ENCODE data around the gene ADAM22.

ADAM22 gene

GRCh38 chr7:88169717-88170320, 235.8 kb downstream of the ADAM22 start:
- WGBS = no CpG with 5 or more reads among the region's 1 CpG
- no peaks in the 10 kb centered on the region for H3K9me3 ChIP-seq (ENCODE audit: insufficient read depth, low read depth, low read length)
- no peak overlapping the region for H3K9ac ChIP-seq (ENCODE audit: low read depth, low read length)
- H3K36me3 ChIP-seq (ENCODE audit: insufficient read depth, low read length) = no peaks in the 10 kb centered on the region
- no peak overlapping the region for H3K27ac ChIP-seq (ENCODE audit: low read depth, low read length)
- no peaks in the 10 kb centered on the region for H3K4me1 ChIP-seq (ENCODE audit: insufficient read depth, low read length)
- H3K4me3 ChIP-seq (ENCODE audit: low read length) = no peak overlapping the region
- H3K27me3 ChIP-seq (ENCODE audit: insufficient read depth, low read length) = no peaks in the 10 kb centered on the region

- no peaks in the 10 kb centered on the region for H3K9me3 ChIP-seq (ENCODE audit: insufficient read depth, low read depth, low read length)
- no peaks in the 10 kb centered on the region for H3K4me1 ChIP-seq (ENCODE audit: insufficient read depth, low read length)
- 95% methylated on average over 4 of the region's 4 CpGs for WGBS
- H3K4me3 ChIP-seq (ENCODE audit: low read length) = no peak overlapping the region
- no peaks in the 10 kb centered on the region for H3K27me3 ChIP-seq (ENCODE audit: insufficient read depth, low read length)
- no peak overlapping the region for H3K9ac ChIP-seq (ENCODE audit: low read depth, low read length)
- no peaks in the 10 kb centered on the region for H3K36me3 ChIP-seq (ENCODE audit: insufficient read depth, low read length)
- H3K27ac ChIP-seq (ENCODE audit: low read depth, low read length) = no peak overlapping the region
Observed at GRCh38 chr7:88172842-88173241, 238.8 kb downstream of the ADAM22 start.

- Histone ChIP-seq H3K4me1 (ENCODE audit: insufficient read depth, low read length) (no peaks in the 10 kb centered on the region), H3K4me3 (ENCODE audit: low read length) (no peak overlapping the region), H3K27ac (ENCODE audit: low read depth, low read length) (no peak overlapping the region), H3K9me3 (ENCODE audit: insufficient read depth, low read depth, low read length) (no peaks in the 10 kb centered on the region), H3K9ac (ENCODE audit: low read depth, low read length) (no peak overlapping the region), H3K27me3 (ENCODE audit: insufficient read depth, low read length) (no peaks in the 10 kb centered on the region), H3K36me3 (ENCODE audit: insufficient read depth, low read length) (no peaks in the 10 kb centered on the region)
- WGBS = 95% methylated on average over 5 of the region's 5 CpGs
Observed at GRCh38 chr7:88176190-88176589, 242.1 kb downstream of the ADAM22 start.

DNA sequence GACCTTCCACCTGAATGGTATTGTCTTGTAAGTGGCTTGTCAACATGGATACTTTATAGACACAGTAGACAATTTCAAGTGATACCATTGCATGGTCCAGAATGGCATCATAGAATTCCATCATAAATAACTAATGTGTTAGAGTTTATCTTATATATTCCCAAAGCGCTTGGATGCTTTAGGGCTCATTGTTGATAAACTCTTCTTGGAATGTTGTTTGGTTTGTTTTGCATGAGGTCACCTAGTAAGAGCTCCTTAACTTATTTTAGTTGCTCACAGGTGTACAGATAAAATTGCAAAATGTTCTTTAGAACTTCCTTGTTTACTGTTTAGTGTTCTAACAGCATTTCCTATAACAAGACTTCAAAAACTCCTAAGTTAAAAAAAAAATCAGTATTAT, 249.0 kb downstream of the ADAM22 start:
- Histone ChIP-seq H3K9ac (ENCODE audit: low read depth, low read length) (no peak overlapping the region), H3K9me3 (ENCODE audit: insufficient read depth, low read depth, low read length) (no peaks in the 10 kb centered on the region), H3K36me3 (ENCODE audit: insufficient read depth, low read length) (no peaks in the 10 kb centered on the region), H3K27ac (ENCODE audit: low read depth, low read length) (no peak overlapping the region), H3K27me3 (ENCODE audit: insufficient read depth, low read length) (no peaks in the 10 kb centered on the region), H3K4me1 (ENCODE audit: insufficient read depth, low read length) (peaks cover 14% of the 10 kb centered on the region), H3K4me3 (ENCODE audit: low read length) (no peak overlapping the region)
- 100% methylated on average over 1 of the region's 1 CpG for WGBS

DNA sequence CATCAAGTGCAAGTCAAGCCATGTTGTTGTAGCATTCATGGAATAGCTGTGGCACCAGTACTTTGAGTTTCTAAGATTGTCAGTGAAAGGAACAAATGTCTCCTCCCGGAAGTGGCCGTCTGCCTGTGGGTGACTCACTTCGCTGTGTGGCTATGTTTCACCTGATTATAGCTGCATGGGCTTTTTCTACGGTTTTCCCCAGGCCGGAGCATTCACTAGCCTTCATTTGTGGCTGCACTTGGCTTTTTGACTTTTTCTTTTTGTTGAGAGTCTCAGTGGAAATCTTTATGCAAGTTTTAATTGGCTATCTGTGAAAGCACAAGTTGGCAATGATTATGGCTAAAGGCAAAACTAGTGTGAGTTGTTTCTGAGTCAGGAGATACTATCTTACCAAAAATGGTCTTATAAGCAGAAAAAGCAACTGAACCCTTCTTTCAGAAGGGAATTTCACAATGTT, 250.8 kb downstream of the ADAM22 start:
- H3K4me3 ChIP-seq (ENCODE audit: low read length) = no peak overlapping the region
- peaks cover 14% of the 10 kb centered on the region for H3K4me1 ChIP-seq (ENCODE audit: insufficient read depth, low read length)
- H3K27me3 ChIP-seq (ENCODE audit: insufficient read depth, low read length) = no peaks in the 10 kb centered on the region
- H3K36me3 ChIP-seq (ENCODE audit: insufficient read depth, low read length) = no peaks in the 10 kb centered on the region
- peak overlapping the region; percentile 1; the same call in 1 of the 2 replicates for H3K27ac ChIP-seq (ENCODE audit: low read depth, low read length)
- H3K9ac ChIP-seq (ENCODE audit: low read depth, low read length) = no peak overlapping the region
- 85% methylated on average over 5 of the region's 5 CpGs for WGBS
- no peaks in the 10 kb centered on the region for H3K9me3 ChIP-seq (ENCODE audit: insufficient read depth, low read depth, low read length)

DNA sequence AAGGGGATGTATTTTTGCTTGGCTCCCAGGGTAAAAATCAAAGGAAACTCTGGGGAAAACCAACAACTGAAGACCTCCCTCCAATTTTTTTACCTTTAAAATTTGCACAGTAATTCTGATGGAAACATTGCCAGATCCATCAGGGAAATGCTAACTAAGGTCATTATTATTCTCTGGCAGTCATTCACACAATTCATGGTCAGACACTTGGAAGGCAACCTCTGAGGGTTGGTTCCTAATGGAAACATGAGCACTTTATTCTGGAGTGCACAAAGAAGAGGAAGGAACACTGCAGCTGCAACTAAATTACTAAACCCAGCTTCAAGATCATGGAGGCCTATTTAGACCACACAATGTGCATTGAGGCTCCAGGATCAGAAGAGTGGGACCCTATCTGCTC, 251.6 kb downstream of the ADAM22 start:
- Histone ChIP-seq H3K9ac (ENCODE audit: low read depth, low read length) (no peak overlapping the region), H3K36me3 (ENCODE audit: insufficient read depth, low read length) (no peaks in the 10 kb centered on the region), H3K9me3 (ENCODE audit: insufficient read depth, low read depth, low read length) (no peaks in the 10 kb centered on the region), H3K4me1 (ENCODE audit: insufficient read depth, low read length) (peaks cover 14% of the 10 kb centered on the region), H3K27ac (ENCODE audit: low read depth, low read length) (no peak overlapping the region), H3K27me3 (ENCODE audit: insufficient read depth, low read length) (no peaks in the 10 kb centered on the region), H3K4me3 (ENCODE audit: low read length) (no peak overlapping the region)

- WGBS = 94% methylated on average over 3 of the region's 3 CpGs
- Histone ChIP-seq H3K27ac (ENCODE audit: low read depth, low read length) (no peak overlapping the region), H3K4me3 (ENCODE audit: low read length) (no peak overlapping the region), H3K4me1 (ENCODE audit: insufficient read depth, low read length) (no peaks in the 10 kb centered on the region), H3K27me3 (ENCODE audit: insufficient read depth, low read length) (no peaks in the 10 kb centered on the region), H3K9ac (ENCODE audit: low read depth, low read length) (no peak overlapping the region), H3K36me3 (ENCODE audit: insufficient read depth, low read length) (no peaks in the 10 kb centered on the region), H3K9me3 (ENCODE audit: insufficient read depth, low read depth, low read length) (no peaks in the 10 kb centered on the region)
Observed at GRCh38 chr7:88191911-88192310, 257.9 kb downstream of the ADAM22 start.

DNA sequence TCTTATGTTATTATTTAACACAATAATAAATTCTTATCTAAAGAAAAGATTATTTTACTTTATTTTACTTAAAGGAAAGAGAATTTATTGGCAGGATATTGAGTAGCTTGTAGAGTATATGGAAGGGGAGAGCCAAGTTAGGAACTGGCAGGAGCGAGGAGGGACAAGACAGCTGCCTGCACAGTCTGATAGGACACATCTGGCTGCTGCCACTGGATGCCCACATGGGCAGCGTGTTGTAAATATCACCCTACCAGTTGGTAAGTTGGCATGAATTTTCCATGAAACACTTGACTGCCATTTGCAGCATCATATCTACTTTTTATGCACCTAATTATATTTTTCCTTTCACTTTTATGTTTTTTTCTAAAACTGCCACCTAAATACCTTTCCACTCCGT, 266.2 kb downstream of the ADAM22 start:
- Histone ChIP-seq H3K4me1 (ENCODE audit: insufficient read depth, low read length) (peaks cover 17% of the 10 kb centered on the region), H3K4me3 (ENCODE audit: low read length) (no peak overlapping the region)
- 86% methylated on average over 2 of the region's 3 CpGs for WGBS

GRCh38 chr7:88200789-88201188, 266.7 kb downstream of the ADAM22 start:
- H3K4me3 ChIP-seq (ENCODE audit: low read length) = no peak overlapping the region
- 23% methylated on average over 4 of the region's 4 CpGs for WGBS
- no peaks in the 10 kb centered on the region for H3K27me3 ChIP-seq (ENCODE audit: insufficient read depth, low read length)
- H3K36me3 ChIP-seq (ENCODE audit: insufficient read depth, low read length) = peaks cover 29% of the 10 kb centered on the region
- peaks cover 17% of the 10 kb centered on the region for H3K4me1 ChIP-seq (ENCODE audit: insufficient read depth, low read length)
- no peaks in the 10 kb centered on the region for H3K9me3 ChIP-seq (ENCODE audit: insufficient read depth, low read depth, low read length)
- H3K9ac ChIP-seq (ENCODE audit: low read depth, low read length) = no peak overlapping the region
- H3K27ac ChIP-seq (ENCODE audit: low read depth, low read length) = peak overlapping the region; percentile 64; the same call in 1 of the 2 replicates

More for the DNA sequence above, 266.2 kb downstream of the ADAM22 start:
- H3K9me3 ChIP-seq (ENCODE audit: insufficient read depth, low read depth, low read length) = no peaks in the 10 kb centered on the region
- no peak overlapping the region for H3K27ac ChIP-seq (ENCODE audit: low read depth, low read length)
- H3K36me3 ChIP-seq (ENCODE audit: insufficient read depth, low read length) = peaks cover 24% of the 10 kb centered on the region
- H3K9ac ChIP-seq (ENCODE audit: low read depth, low read length) = no peak overlapping the region
- no peaks in the 10 kb centered on the region for H3K27me3 ChIP-seq (ENCODE audit: insufficient read depth, low read length)

DNA sequence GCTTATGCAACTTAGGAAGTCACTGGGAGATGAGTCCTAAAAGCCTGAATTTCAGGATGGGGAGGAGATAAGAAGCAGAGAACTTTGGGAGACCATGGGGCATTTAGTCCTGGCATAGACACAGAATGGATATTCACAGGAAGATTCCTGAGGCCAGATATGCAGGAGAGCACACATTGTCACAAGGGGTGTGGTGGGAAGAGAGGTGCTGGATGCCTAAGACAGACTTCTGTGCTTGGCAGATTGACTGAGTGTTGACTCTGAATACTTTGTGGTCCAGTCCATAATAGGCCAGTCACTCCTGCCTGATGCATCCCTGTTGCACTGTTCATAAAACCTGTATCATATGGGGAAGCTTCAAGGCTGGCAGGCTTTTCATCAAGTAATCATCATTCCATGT, 267.3 kb downstream of the ADAM22 start:
- Histone ChIP-seq H3K9me3 (ENCODE audit: insufficient read depth, low read depth, low read length) (no peaks in the 10 kb centered on the region), H3K36me3 (ENCODE audit: insufficient read depth, low read length) (peaks cover 35% of the 10 kb centered on the region), H3K27ac (ENCODE audit: low read depth, low read length) (peak overlapping the region; percentile 64; the same call in 1 of the 2 replicates), H3K9ac (ENCODE audit: low read depth, low read length) (no peak overlapping the region), H3K4me3 (ENCODE audit: low read length) (no peak overlapping the region), H3K4me1 (ENCODE audit: insufficient read depth, low read length) (peaks cover 17% of the 10 kb centered on the region), H3K27me3 (ENCODE audit: insufficient read depth, low read length) (no peaks in the 10 kb centered on the region)

DNA sequence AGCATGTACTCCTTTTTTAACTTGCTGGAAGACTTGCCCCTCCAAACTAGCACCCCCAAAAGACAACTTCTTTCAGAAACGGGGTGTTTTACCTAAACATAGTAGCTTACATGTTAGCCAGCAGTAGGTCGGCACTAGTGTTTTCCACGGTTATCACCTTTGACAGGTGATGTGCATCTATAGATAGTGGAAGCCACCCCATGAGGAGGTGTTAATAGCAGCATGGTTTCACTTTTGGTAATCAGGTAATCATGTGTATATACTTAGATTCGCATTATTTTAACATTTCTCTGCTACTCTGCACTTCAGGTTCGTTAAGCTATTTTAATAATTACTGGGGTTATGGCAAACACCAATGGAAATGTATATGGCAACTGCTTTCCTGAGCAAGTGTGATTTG, 268.2 kb downstream of the ADAM22 start:
- Histone ChIP-seq H3K9ac (ENCODE audit: low read depth, low read length) (no peak overlapping the region), H3K27ac (ENCODE audit: low read depth, low read length) (no peak overlapping the region), H3K36me3 (ENCODE audit: insufficient read depth, low read length) (peaks cover 44% of the 10 kb centered on the region), H3K27me3 (ENCODE audit: insufficient read depth, low read length) (no peaks in the 10 kb centered on the region), H3K4me1 (ENCODE audit: insufficient read depth, low read length) (peaks cover 17% of the 10 kb centered on the region), H3K9me3 (ENCODE audit: insufficient read depth, low read depth, low read length) (no peaks in the 10 kb centered on the region), H3K4me3 (ENCODE audit: low read length) (no peak overlapping the region)
- 86% methylated on average over 4 of the region's 5 CpGs for WGBS

DNA sequence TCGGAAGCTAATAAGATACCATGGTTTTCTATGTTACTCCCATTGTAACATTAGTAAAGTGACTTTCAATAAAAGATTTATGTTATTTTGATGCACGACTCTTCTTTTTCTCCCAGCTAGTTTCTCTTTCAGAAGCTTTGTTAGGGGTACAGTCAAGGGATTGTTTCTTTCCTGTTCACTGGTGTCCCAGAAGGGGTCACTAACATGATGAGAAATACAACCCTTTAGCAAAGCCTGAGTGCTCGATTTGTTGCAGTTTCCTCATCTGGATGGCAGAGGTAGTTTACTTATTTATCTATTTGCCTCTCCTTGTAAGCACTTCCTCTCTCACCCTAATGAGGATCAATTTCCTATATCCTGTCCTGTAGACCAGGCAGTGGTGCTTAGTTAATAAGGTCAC, 268.7 kb downstream of the ADAM22 start:
- H3K27me3 ChIP-seq (ENCODE audit: insufficient read depth, low read length) = no peaks in the 10 kb centered on the region
- peaks cover 17% of the 10 kb centered on the region for H3K4me1 ChIP-seq (ENCODE audit: insufficient read depth, low read length)
- no peaks in the 10 kb centered on the region for H3K9me3 ChIP-seq (ENCODE audit: insufficient read depth, low read depth, low read length)
- no peak overlapping the region for H3K4me3 ChIP-seq (ENCODE audit: low read length)
- peaks cover 50% of the 10 kb centered on the region for H3K36me3 ChIP-seq (ENCODE audit: insufficient read depth, low read length)
- no peak overlapping the region for H3K9ac ChIP-seq (ENCODE audit: low read depth, low read length)
- WGBS = 100% methylated on average over 2 of the region's 3 CpGs
- no peak overlapping the region for H3K27ac ChIP-seq (ENCODE audit: low read depth, low read length)

Data from HUES64 (cell line).